ENCODE results near the gene PARP1. TPM values are rescaled to one million over a fixed set of nuclear protein-coding genes. Genes with fewer than 3 reads are reported as not detected.

Gene PARP1
- total RNA-seq, 1 donor from 2014 or later: 37.1 TPM

GRCh38 chr1:226371866-226372490 lies 35.9 kb downstream of the PARP1 start:
- TF ChIP-seq CTCF (IDR thresholded peaks at IDR 0.05): no peak
- no peak overlapping the region for H3K4me3 ChIP-seq
- intact Hi-C loops (cut with DNase I): no loop called here
- H3K4me1 ChIP-seq: no peaks in the 10 kb centered on the region
- H3K27me3 ChIP-seq: no peaks in the 10 kb centered on the region
- DNase-seq (ENCODE audit: low spot score in 2 of 2): no peak
- no peak overlapping the region for H3K27ac ChIP-seq
- H3K36me3 ChIP-seq: peaks cover 69 to 96% of the 10 kb centered on the region in 2 donors
- no peaks in the 10 kb centered on the region for H3K9me3 ChIP-seq

- Histone ChIP-seq H3K4me3 (no peak overlapping the region), H3K4me1 (no peaks in the 10 kb centered on the region), H3K27ac (no peak overlapping the region), H3K36me3 (peaks cover 72 to 96% of the 10 kb centered on the region in 2 donors), H3K27me3 (no peaks in the 10 kb centered on the region), H3K9me3 (no peaks in the 10 kb centered on the region)
- intact Hi-C loops (cut with DNase I): no loop called here
- TF ChIP-seq CTCF (IDR thresholded peaks at IDR 0.05): no peak
- DNase-seq (ENCODE audit: low spot score in 2 of 2): no peak
Observed at GRCh38 chr1:226371027-226371694, 36.7 kb downstream of the PARP1 start.

GRCh38 chr1:226370144-226370923 lies 37.6 kb downstream of the PARP1 start:
- TF ChIP-seq CTCF (IDR thresholded peaks at IDR 0.05): no peak
- Histone ChIP-seq H3K36me3 (peaks cover 74 to 96% of the 10 kb centered on the region in 2 donors), H3K27ac (no peak overlapping the region), H3K4me1 (no peaks in the 10 kb centered on the region), H3K27me3 (no peaks in the 10 kb centered on the region), H3K4me3 (no peak overlapping the region), H3K9me3 (no peaks in the 10 kb centered on the region)
- DNase-seq (ENCODE audit: low spot score in 2 of 2): no peak
- intact Hi-C loops (cut with DNase I): no loop called here

- intact Hi-C loops (cut with DNase I): no loop called here
- Histone ChIP-seq H3K36me3 (peaks cover 65 to 96% of the 10 kb centered on the region in 2 donors), H3K4me3 (no peak overlapping the region), H3K27ac (no peak overlapping the region), H3K4me1 (peaks cover 0 to 5% of the 10 kb centered on the region in 2 donors), H3K9me3 (no peaks in the 10 kb centered on the region), H3K27me3 (no peaks in the 10 kb centered on the region)
- DNase-seq (ENCODE audit: low spot score in 2 of 2): no peak
- no peak for TF ChIP-seq CTCF (IDR thresholded peaks at IDR 0.05)
Observed at GRCh38 chr1:226369110-226369509, 38.8 kb downstream of the PARP1 start.

GRCh38 chr1:226366290-226366689 lies 41.6 kb downstream of the PARP1 start:
- no peak for DNase-seq (ENCODE audit: low spot score in 2 of 2)
- Histone ChIP-seq H3K4me1 (peaks cover 0 to 11% of the 10 kb centered on the region in 2 donors), H3K27ac (peak overlapping the region in 1 of 2 donors; percentile 81), H3K27me3 (no peaks in the 10 kb centered on the region), H3K9me3 (no peaks in the 10 kb centered on the region), H3K36me3 (peaks cover 65 to 96% of the 10 kb centered on the region in 2 donors), H3K4me3 (no peak overlapping the region)
- intact Hi-C loops (cut with DNase I): no loop called here
- no peak for TF ChIP-seq CTCF (IDR thresholded peaks at IDR 0.05)

All from ascending aorta (tissue), 2 donors.